IPS DF 19.7 (cell line): ENCODE measurements around the gene NAV3.

Source experiments
- DNase-seq: peaks from one replicate; pipeline ENCODE4 v3.0.0-alpha.2; 2013; ENCODE audit warnings: low read depth, low spot score

The NAV3 gene

DNA sequence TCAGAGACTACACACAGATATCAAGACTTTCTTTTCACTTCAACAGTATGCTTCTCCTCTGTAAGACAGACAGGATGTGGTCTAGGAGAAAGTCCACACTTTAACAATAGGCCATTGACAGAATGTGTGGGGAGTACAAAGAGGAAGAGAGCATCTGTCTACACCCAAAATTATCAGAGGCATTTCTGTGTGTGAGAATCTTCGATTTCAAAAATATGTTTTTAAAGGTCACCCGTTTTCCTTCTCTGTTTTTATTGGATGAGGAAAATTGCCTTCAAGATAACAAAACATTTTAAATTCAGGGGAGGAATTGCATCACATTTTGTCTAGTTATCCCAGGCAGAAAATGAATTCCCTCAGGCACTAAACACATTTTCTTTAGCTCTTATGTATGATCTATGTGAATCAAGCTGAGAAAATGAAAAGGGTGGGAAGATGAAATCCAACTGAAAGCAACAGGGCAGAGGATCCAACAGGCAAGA, 16.4 kb downstream of the NAV3 start:
- no peak for DNase-seq

DNA sequence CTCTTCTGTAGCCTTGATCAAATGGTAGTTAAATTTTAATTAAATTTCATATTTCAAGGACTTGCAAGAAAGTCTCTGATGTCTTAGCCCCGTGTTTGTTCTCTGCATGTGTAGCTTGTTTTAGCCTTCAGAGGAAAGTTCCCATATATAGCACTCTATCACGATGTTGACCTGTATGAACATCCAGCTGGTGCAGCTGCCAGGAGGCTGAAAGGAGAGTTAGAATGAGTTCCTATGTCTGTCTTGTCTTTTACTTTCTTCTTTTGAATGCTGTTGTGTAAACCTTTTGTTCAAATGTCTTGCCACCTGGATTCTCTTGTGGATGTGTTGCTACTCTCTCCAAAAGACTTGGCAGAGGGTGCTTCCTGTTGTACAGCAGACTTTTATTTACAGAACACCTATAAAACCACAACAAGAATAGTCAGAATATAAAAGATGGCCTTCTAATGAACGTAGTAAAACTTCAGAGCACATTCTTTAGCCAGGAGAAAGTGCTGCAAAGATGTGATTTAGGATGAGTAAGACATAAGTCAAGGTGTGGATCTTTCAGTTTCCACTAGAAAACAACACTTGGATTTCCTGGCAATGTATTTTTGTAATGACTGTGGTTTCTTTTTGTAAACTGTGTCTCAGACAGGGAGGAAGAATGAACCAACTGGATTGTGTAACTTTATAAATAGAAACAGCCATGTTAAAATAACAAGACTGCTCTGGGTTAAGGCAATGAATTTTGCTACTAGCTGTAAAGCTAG, 17.2 kb downstream of the NAV3 start:
- DNase-seq = no peak

DNA sequence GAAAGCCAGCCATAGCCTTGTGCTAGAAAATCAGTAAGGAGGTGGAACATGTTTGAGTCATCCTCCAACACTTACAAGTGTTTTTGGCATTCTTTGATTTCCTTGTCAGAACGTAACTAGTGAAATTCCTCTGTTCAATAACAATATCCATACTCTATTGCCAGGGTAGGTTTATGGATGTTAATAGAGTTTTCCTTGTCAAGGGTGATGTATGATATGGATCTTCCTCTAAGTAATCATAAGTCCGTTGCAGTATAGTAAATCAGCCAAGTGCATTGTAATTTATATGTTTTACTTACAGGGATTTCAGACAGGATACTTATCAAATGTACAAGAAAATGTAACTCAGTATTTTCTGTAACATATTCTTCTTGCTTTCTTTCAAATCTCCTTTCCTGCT, 19.4 kb downstream of the NAV3 start:
- DNase-seq = no peak

DNA sequence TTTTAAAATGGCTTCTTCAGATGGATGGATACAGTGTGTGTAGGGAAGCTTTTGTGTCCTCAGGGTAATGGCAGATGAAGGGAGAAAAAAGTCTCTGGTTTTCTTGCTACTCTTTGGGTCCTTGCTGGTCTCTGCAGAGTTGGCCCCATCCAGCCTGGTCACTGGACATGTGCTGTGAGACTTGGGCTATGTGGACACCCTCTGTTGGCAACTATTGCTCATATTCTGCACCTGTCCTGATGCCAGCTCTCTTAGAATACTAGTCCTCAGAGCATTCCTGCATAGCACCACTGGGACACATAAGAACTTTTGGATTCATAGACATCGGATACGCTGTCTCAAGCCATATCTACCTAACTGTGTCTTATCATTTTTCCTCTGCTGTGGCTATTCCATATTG, 20.0 kb downstream of the NAV3 start:
- no peak for DNase-seq

DNA sequence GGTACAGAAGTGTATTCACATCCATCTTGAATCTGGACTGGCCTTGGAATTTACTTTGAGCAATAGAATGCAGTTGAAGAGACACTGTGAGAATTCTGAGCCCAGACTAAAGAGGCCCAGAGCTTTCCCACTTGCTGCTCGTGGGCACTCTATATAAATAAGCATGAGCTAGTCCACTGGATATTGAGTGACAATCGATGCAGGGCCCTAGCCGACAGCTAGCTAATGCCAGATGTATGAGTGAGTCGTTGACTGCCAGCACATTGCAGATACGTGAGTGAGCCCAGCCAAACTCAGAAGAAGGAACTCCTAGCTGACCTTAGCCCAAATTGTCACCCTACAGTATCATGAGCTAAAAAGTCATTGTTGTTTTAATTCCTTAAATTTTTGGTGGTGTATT, 24.9 kb downstream of the NAV3 start:
- DNase-seq = no peak

DNA sequence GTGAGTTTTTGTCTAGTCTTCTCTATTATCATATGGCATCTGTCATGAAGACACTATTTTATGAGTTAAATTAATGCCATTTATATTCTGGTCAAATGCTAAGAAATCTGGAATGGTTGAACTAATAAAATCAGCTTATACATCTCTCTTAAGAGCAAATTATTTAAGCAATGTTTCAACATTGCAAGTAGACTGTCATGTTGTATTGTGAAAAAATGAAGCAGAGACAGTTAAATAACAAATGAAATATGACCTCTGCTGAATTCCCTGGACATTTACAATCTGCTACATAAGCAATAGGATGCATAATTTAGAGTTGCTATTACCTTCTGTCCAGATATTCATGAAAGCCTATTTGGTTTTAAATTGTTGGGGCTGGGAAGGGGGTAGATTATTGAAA, 30.6 kb downstream of the NAV3 start:
- DNase-seq = no peak

DNA sequence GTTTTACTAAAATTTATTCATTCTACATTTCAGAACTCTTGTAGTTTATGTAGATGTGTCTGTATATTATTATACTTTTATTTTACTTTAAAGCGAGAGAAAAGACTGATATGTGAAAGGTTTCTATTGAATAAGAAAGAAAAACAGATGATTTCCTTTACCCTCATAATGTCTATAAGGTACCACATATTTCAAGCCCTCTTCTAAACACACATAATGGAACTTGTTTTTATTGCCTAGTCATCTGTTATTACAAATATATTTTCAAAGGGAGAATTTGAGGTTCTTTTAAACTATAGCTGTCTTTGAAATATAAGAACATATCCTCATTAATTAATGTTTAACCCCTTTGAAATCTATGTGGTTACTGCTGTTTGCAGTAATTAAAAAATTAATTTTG, 34.5 kb downstream of the NAV3 start:
- DNase-seq = no peak

DNA sequence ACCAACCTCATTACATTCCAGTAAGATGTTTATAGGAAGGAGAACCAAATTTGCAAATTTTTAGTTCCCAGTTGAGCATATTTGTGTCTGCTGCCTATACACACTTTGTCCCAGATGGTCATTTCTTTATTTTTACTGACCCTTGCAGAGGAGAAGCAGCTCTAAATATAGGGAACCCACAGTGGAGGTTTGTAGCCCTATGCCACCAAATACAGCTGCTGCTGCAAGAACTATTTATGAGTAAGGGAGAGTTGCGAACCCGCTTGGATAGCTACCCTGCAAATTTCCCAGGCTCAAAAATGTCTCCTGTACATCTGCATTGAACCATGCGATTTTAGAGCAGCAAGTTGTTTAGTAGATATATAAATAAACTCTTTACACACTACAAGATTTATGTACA, 48.2 kb downstream of the NAV3 start:
- DNase-seq = no peak

DNA sequence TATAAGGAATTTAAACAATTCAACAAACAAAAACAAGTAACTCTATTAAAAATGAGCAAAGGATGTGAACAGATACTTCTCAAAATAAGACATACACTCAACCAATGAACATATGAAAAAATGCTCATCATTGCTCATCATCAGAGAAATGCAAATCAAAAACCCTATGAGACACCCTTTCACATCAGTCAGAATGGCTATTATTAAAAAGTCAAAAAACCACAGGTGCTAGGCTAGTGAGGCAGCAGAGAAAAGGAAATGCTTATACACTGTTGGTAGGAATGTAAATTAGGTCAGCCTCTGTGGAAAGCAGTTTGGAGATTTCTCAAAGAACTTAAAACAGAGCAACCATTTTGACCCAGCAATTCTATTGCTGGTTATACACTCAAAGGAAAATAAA, 52.0 kb downstream of the NAV3 start:
- no peak for DNase-seq

DNA sequence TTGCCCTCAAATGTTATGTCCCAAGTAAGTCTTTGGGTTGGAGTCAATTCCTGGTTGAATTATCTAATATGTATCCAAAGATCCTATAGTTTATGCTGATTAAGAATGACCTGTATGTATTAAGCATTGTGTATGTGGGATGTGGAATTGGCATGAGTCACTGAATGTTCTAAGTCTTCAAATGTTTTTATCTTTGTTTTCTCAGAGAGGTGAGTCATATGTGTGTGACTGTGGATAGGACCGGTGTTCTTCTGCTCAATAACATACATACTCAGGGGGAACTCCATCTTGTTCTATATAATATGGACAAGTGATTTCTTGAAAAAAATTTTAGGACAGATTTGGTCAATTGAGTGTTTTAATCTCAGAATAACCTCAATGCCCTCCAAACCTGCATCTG, 57.9 kb downstream of the NAV3 start:
- DNase-seq = no peak

DNA sequence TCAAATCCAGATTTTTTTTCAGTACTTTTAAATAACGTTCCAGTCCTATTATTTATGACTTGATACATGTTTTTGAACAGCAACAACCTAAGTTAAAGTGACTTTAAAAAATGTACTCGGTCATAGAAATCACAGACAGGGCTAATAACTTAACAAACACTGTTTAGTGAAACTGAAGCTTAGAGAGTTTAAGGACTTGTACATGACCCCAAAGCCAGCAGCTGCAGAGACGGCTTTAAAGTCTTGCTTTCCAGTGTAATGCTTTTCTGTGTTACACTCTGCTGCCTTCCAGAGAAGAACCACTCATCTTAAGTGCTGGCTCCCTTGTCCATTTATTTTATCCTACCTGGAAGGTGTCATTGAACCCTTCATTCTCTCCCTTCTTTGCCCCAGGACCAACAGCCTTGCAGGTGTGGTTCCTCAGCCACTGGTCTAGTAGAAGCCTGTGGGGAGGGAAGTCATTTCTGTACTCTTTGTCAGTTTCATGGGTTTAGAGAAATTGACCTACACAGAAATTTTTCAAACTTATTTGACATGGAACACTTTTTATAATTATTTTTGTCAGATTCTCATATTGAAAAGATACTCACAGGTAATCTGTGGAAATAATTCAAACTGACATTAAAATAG, 60.9 kb downstream of the NAV3 start:
- DNase-seq = no peak

DNA sequence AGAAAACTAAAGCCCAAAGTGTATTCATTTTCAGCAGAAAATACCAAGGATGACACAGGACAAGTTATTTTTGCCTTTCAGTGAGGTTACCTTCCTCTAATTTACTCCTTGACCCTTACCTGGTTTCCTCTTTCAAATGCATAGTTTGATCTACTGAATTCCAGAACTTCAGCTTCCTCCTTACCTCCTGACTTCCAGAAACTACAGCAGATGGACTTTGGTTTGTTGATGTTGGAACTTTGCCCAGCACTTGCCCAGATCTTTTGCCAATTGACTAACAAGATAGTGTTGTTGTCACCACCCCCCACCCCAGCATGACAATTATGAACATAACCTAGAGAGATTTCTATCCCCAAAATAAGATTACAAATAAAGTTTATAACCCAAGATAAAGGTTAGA, 63.2 kb downstream of the NAV3 start:
- no peak for DNase-seq

DNA sequence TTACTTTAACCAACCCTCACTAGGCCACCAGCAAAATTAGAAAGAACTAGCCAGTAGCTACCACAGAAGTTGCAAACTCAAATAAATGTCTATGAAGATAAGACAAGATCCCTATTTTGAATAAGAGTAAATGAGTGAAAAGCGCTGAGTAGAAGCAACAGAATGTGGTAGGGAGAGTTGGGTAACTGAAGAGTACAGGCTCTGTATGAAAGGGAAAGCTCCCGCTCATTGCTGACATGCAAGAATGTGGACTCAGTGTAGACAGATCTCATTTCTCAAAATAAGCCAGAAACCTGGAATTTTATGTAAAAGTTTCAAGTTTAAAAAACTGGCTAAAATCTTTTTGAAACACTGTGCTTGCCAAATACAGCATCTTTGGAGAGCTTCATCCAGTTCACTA, 63.9 kb downstream of the NAV3 start:
- no peak for DNase-seq

DNA sequence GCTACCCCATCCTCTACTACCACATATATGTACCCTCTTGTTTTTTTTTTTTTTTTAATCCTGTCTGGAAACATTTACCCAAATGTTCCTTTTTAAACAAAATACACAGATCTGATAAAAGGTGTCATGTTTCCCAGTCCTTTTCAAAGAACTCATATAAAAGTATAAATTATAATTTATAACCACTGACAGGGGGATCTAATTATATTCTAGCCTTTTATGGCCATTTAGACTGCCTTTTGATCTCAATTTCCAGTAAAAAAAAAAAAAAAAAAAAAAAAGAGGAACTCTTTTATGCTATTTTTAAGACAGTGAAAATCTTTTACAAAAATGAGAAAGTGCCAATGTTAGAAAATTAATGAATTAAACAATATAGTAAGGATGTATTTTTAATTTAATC, 65.0 kb downstream of the NAV3 start:
- no peak for DNase-seq

DNA sequence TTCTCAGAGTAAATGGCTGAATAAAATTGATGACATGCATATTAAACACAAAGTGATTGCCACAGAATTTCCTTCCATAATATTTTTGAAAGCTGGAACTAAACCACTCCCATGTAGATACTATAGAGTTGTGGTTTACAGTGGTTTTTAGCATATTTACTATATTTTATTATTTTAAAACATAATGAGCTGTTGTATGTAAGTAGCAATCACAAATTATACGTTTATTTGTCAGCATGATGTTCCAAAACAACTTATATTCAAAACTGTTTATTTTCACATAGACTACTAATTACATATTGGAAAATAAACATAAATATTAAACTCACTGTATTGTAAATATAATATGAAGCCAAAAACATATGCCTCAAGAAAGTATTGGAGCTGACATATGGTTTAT, 77.2 kb downstream of the NAV3 start:
- no peak for DNase-seq

DNA sequence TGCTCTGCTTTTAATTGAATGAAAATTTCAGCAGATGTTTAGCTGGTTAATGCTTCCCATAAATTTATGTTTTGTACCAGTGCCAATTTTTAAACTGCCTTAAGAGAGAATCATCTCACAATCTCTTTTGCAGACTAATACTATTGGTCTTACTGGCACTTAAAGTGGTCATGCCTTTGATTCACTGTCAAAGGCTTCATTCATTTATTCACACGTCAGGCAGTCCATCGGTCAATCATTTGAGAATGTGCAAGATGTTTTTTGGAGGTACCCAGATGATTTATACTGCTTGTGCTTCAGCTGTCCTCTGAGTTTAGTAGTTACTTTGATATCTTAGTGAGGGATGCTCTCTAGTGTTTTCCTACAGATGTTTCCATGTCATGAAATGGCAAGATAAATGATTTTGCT, 83.4 kb downstream of the NAV3 start:
- no peak for DNase-seq

DNA sequence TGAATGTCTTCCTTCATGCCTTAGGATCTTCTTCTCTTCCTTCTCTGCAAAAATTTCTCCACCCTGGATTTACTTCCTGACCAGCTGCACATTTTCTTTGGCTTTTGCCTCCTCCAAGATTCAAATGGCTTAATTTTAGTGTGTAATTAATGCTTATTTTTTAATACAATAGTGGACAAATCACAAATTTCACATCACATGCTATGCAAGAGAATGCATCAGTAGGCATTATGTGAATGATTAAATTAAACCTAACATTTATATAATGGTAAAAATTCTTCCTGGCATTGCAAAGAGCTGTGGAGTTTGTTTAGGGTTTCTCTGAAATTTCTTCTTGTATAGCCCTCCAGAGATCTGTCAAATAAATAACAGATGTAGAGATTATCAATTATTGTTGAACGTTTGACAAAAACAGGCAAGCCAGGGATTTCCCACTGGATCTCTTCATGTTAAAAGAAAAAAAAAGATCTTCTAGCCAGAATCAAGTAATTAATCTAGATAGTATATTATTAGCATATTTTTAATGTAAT, 84.4 kb downstream of the NAV3 start:
- DNase-seq = no peak

DNA sequence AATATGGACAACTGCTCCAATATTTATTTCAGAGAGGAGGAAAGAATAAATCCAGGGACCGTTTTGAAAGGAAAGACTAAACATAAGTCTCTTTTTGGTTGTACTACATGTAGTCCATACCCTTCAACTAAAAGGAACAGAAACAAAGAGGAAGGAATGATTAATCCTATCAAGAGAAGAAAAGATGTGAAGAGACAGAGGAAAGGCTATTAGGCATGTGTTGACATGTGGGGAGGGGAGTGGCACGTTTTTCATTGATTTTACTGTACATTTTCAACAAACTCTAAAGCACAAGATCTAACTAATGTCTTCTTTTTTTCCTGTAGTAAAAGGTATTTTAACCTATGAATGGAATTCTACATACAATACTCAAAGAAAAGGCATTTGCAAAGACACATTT, 85.6 kb downstream of the NAV3 start:
- DNase-seq = no peak

DNA sequence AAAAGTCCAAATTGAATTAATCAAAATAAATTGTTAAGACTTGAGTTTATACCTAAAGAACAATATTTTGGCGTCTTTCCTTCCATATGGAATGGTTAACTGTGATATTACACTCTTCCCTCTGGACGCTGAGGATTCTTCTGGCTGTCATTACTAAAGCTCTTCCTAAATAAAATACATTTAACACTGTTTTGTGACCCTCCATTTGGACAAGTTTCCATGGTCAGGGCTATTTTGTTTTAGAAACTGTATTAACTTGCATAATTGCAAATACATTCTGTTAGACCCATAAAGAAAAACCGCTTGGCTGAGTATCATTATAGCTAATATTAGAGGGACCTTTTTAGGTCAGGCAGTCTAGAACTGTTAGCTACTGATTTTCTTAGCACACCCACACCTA, 87.4 kb downstream of the NAV3 start:
- DNase-seq = no peak

DNA sequence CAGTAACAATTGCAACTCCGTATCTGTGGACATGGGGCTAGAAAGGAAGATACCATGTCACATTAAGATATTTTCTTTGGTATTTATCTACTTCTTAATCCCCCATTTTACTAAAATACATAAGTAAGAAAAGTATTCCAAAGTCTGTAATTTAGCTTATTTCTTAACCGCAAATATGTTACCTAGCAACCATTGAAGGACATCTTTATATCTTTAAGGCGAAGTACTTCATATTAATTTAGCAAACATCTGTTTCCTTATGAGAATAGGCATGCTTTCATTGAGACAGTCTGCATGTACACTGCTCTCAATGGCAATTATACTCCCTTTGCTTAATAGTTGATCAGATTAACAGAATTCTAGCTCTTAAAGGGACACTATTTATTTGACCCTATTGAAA, 88.8 kb downstream of the NAV3 start:
- no peak for DNase-seq

DNA sequence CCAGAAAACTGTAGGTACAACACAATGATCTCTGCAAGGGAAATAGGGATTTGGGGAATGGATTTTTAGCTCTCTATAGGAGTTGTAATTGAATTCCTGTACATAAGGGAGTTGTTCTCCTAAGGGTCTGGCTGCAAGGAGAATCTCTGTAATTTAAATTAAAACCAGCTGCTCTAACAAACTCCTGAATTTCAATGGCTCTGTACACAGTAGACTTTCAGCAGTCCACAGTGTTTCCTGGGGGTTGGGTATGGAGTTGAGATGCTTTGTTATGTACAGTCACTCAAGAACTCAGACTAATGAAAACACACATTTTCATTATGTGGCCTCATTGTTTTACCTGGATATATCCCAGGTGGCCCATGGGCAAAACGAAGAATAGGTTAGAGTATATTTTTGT, 93.2 kb downstream of the NAV3 start:
- DNase-seq = no peak

DNA sequence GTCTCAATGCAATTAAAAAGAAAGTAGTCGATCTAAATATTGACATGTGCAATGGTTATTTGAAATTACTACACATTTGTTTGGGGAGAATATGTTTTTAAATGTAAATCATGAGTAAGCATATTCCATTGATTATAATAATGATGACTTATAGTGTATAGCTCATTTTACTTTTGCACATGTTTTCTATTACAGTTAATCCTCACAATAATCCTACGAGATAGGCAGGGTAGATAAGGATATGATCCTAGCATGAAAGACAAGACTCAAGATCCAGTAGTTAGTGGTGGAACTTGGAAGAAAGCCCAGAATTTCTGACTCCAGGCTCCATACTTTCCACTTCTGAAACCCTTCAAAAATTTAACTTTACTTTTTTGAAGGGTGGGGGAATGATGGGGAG, 94.0 kb downstream of the NAV3 start:
- no peak for DNase-seq

DNA sequence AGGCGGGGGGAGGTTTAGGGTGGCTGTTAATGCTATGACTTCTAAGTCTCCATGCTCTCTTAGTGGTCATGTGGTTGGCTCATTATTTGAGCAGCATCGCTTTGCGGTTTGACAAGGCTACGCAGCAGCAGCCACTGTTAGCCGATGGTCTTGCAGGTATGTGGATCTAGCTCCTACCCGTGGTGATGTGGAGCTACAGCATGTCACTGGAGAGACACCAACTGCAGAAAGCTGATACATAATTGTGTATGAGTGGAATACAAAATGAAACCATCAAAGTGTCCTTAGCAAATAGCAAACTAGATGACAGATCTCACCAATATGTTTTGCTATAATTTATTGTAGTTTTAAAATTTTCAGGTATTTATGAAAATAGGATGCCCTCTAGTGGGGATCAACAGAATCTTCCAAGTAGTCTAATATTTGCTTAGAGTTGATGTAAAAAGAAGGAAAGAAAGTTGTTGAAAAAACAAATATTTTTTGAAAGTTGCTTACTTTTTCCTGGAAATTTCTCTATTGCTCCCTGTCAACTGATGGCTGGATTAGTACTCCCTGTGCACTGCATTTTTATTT, 94.9 kb downstream of the NAV3 start:
- peak; percentile 82 for DNase-seq
